Measurements from ENCODE around the gene FRAT2.
A peak's percentile ranks its signal among the peaks of the same experiment; 100 is the strongest.

Gene FRAT2

DNA sequence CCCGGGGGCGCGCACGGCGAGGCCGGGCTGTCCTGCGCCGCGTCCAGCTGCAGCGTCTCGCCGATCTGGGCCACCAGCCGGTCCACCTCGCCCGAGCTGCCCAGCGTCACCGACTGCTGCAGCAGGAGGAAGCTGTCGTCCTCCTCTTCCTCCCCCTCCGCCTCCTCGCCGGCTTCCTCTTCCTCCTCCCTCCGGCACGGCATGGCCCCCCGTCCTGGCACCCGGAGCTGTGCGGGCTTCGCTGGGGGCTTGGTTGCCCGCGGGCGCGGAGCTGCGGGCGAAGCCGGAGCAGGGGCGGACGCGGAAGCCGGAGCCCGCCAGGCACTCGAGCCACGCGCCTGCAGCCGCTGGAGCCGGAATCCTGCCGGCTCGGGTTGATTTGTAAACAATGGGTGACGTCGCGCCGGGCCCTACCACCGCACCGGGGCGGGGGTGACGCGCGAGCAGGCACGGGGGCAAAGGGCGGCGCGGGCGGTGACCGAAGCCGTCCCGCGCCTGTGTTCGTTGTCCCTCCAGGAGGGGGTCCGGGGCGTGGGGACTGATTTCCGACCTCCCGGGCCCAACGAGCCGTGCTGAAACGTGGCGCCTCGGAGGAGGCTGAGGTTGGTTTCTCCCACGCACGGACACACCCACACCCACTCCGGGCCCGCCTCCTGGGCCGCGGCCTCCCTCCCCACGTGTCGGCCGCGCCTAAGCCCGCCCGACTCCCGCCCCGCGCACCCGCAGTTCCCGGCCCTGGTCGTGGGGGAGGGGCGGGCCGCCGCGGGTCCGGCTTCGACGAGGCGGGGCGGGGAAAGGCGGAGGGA is at the start of gene FRAT2:
FRAT2 (minus strand) TSS at position 360 of the 806 bp plus-strand sequence; CDS start at position 203, 157 bp downstream.
- DNase-seq (ENCODE audit: low spot score): peak; percentile 92

GRCh38 chr10:97384156-97384555 is 49.6 kb upstream of the FRAT2 start:
- no peak for DNase-seq (ENCODE audit: low spot score)

GRCh38 chr10:97383159-97383558 is 48.6 kb upstream of the FRAT2 start:
- DNase-seq (ENCODE audit: low spot score): no peak

GRCh38 chr10:97381626-97382025 is 47.1 kb upstream of the FRAT2 start:
- no peak for DNase-seq (ENCODE audit: low spot score)

DNA sequence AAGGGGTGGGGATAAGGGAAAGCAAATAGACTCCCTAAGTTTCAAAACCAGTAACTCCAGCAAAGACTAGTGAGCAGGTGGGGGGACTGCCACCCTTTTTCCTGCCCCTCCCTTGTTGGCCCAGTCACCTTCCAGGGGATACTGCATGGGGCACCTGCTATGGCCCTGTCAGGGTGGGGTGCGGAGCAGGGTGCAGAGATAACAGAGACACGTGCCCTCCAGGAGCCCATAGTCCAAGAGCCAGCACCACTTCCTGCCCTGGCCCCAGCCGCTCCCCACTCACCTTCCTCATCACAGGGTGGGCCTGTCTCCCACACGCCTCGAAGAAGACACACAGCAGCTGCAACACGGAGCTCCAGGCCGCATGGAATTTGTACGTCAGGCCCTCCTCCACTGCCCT is 46.0 kb upstream of the FRAT2 start:
- DNase-seq (ENCODE audit: low spot score): no peak

DNA sequence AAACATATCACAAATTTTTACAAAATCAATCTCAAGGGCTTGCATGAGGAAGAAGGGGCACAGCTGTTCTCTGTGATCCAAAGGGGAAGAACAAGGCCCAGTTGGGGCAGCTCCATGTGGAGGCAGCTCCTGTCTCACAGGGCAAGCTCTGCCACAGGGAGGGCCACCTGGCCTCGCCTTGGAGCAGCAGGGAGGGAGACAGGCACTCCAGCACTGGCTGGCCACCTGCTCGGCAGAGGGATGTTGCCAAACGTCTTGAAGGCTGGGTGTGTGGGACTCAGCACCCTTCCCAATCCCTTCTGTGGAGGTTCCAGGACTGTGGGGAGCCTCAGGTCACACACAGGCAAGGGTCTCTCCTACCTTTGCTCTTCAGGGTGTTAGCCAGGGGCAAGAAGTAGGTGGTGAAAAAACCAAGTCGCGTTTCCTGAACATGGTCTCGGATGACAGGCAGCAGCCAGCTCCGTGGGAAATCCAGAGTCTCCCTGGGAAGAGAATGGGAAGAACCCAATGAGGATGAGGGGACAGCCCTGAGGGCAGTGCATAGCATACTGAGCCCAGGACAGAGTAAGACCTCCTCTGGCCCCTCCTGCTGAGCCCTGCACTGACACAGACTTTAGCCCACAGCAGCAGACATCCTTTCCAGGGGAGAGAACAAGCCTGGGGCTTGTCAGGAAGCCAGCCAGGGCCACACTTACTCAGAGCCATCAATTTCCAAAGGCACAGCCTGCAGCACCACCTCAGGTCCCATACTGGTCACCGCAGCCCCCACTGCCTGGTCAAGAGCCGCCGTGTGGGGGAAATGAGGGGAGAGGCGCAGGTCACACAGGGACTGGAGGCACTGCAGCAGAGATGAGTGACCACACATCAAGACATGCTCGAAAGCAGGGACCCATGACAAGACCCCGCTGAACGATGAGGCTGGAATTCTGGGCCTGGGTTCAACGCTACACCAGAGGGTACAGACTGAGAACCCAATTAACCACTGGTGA is 44.7 kb upstream of the FRAT2 start:
- DNase-seq (ENCODE audit: low spot score): no peak

DNA sequence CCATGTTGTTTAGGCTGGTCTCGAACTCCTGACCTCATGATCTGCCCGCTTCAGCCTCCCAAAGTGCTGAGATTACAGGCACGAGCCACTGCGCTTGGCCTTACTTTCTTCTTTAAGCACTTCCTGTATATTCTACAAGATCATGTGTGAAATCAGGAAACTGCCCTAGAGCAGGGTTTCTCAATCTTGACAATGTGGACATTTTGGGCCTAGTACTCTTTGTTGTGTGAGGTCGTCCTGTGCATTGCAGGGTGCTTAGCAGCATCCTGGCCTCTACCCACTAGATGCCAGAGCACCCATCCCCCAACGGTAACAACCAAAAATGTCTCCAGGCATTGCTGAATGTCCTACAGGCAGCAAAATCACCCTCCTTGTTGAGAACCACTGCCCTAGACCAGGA is 41.9 kb upstream of the FRAT2 start:
- no peak for DNase-seq (ENCODE audit: low spot score)

DNA sequence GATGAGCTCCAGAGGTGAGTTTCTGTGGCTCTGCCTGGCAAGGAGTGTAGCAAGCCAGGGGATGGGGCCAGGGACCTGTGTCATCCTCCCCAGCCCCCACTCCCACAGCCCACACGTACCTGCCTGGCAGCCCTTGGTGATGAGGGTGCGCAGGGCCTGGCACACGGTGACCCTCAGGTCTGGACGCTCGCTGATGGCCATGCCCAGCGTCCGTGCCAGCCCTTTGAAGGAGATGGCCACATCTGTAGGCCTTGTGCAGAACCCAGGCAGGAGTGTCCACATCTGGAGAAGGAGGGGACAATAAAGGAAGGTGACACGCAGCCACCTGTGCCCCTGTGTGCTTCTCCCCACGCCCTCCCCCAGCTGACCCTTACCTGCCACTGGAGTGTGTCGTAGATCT is 38.9 kb upstream of the FRAT2 start:
- DNase-seq (ENCODE audit: low spot score): no peak

DNA sequence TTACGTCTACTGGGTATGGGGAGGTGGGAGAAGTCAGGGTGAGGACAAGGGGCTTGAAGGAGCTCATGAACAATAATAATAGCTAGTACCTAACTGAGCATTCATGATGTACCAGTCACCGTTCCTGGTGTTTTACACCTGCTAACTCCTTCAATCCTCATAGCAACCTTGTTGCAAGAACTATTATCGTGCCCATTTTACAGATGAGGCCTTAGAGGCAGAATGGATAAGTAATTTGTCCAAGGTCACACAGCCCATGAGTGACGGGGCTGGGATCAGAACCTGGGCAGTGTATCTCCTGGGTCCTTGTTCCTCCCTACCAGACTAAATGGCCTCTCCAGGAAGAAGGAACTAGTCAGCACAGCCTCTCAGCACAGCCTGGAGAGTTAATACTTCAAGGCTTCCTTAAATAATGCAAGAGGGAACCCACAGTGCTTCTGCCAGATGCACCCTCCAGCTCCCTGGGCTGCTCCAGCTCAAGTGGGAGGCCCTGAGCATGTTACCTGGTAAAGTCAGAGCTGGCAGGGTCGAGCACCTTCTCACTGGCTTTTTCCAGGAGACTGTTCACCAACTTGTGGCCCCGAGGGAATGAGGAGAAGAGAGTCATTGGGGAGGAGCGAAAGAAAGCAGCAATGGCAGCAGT is 37.8 kb upstream of the FRAT2 start:
- DNase-seq (ENCODE audit: low spot score): no peak

DNA sequence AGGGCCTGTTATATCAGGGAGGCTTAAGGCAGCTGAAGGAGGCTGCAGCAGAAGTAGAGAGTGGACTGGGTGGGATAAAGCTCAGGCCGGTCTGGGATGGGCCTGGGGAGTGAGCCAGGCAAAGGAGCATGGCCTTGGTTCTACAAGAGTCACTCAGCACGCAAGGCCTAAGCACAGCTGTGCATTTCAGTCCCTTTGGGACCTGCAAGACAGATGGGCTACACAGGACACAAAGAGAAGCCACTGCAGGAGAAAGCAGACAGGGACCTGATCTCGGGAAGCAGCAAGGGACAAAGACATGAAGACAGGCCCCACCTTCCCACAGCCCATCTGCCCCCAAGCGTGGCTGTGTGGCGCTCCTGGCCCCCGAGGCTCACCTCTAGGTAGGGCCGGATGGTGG is 37.2 kb upstream of the FRAT2 start:
- DNase-seq (ENCODE audit: low spot score): no peak

DNA sequence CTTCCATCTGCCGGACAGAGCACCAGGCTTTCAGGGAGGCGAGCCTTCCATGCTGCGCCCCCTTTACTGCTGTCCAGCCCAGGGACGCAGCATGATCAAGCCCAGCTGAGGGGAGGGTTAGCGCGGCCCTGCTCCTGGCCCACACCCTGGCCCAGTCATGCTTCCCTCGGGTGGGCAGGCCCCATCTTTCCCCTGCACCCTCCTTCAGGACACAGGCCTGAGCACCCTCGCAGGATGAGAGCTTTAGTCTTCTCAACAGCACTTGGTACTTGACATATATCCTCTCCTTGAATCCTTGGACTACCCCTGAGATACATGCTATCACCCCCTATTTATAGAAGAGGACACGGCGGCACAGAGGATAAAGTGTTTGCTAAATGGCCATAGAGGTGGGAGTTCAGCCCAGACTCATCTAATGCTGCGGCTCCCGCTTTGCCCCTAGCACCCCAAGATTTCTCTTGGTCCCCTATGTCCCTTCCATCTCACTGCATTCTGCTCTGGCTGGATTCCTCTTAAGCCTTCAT is 32.7 kb upstream of the FRAT2 start:
- DNase-seq (ENCODE audit: low spot score): no peak

DNA sequence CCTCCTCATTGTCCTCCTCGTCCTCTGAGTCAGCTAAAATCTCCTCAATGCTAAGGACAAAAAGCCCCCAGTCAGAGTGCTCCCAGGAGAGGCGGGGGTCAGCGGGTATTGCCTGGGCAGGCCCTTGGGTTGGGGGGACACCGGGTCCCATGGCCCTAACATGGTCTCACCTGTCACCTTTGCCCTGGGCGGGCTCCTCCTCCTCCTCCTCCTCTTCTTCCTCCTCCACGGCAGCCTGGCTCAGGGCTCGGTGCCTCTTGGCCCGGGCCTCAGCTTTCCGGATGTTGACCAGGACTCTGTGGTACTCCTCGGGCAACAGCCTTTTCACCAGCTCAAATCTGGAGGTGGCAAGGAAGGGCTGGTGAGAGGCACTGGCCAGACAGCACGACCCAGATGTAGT is 32.0 kb upstream of the FRAT2 start:
- DNase-seq (ENCODE audit: low spot score): no peak

- no peak for DNase-seq (ENCODE audit: low spot score)
Observed at GRCh38 chr10:97365761-97366351, 31.3 kb upstream of the FRAT2 start.

GRCh38 chr10:97363071-97363470 is 28.5 kb upstream of the FRAT2 start:
- DNase-seq (ENCODE audit: low spot score): no peak

DNA sequence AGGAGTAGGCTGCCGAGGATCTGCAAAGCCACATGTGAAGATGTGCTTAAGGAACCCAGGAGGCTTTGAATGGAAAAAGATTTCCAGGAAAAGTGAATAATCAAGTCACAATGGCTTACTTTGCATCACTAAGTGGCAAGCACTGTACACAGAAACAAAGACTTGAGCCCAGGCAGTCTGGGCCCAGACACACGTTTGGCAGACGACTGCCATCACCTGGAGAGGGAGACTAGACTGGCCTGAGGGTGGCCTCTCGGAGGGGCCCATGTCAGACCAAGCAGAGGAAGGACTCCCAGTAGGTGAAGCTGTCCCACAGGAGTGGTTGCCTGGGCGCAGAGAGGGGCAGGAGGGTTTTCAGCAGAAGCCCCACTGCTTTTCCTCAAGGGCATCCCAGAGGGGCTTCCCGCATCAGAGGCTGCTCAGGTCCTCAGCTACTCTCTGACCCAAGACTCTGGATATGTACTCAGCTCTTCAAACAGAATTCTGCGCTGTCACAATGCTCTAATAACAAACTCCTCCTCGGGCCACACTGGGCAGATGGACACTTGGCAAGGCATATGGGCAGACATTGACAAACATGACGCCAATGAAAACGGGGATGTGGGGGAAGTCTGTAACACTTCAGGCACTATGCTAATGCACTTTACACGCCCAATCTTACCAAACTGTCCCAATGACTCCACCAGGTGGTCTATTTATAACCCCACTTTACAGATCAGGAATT is 27.9 kb upstream of the FRAT2 start:
- DNase-seq (ENCODE audit: low spot score): no peak

DNA sequence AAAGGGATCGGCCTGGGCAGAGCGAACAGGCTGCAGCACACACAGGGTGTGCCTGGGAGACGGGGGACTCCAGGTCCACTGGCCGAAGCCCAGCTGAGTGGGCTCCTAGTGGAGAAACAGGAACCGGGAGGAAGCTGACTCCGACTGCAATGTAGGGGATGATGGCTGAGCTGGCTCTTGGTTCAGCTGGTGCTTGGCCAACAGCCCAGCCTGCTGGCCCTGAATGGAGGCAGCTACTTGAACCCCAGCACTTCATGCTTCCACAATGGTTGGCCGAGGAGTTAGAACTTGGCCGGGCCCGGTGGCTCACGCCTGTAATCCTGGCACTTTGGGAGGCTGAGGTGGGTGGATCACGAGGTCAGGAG is 27.0 kb upstream of the FRAT2 start:
- no peak for DNase-seq (ENCODE audit: low spot score)

DNA sequence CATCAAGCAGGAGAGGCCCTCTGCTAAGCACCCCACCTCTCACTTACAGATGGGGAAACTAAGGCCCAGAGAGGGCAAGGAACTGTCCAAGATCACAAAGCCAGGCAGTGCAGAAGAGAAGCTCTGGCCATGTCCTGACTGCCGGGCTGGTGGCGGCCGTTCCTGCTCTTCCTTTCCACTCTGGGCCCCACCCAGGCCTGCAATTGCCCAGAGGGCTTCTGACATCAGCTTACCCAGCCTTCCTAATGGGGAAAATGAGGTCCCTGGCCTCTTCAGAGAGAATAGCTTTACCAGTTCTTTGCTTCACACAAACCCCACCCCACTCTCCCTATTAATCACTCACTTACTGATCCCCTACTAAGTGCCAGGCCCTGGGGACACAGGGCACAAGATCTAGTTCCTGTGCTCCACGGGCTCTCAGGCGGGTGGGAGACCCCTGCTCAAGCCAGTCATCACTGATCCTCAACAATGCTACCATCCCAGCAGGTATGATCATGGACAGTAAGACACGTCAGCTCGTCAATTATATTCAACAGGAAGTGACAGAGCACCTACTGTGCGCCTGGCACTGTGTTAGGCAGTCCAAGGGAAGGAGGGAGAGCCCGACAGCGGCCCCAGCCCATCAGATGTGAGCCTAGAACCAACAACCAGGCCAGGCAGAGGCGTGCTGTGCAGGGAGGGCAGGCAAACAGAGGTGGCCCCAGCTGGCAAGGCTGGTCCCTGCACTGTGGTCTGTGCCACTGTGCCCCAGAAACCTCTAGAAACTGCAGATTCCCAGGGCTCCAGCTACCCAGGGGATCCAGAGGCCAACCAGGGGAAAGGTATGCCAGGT is 26.4 kb upstream of the FRAT2 start:
- no peak for DNase-seq (ENCODE audit: low spot score)

DNA sequence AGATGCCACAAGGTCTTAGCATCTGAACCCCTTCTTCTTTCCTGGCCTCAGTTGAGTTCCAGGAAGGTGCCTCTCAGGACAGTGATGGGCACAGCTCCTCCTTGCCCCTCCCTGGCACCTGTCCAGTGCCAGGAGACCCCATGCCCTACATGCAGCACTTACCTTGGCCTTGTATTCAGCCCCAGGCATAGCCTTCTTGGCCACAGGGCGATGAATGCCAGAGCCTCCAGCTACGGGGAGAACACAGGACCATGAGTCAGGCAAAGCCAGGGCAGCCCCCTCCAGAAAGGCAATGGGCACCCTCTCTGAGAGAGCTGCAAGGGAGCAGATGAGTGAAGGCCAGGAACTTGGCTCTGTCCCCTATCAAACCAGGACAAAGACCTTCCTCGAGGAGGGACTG is 24.3 kb upstream of the FRAT2 start:
- no peak for DNase-seq (ENCODE audit: low spot score)

DNA sequence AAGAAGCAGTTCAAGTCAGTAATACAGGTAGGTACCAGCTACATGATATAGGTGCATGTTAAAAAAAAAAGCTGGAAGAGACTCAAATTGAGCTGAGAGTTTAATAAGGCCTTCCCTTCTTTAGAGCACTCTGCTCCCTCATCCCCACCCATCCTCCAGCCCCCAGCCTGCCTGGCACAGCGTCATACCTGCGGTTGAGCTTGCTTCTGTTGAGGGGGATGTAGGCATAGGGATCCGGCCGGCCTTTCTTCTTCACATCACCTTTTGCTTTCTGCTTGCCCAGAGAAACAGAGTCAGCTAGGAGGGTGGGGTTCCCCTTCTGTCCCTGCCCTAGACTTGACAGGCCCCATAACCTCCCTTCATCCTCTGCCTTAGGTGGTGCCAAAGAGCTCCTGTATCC is 23.8 kb upstream of the FRAT2 start:
- DNase-seq (ENCODE audit: low spot score): no peak

GRCh38 chr10:97356918-97357317 is 22.4 kb upstream of the FRAT2 start:
- DNase-seq (ENCODE audit: low spot score): no peak
